NCI-H2227 treated with DMSO at 0.1 percent for 48 hours (cell line): Measurements from ENCODE around the gene UBXN2A.
"Not testable (repeated sequence)": the region's sequence is repeated elsewhere in the genome, so short reads cannot be mapped to it uniquely, and the experiment has no call there.

Source experiments
- DNase-seq: peaks from one replicate; lab custom pipeline; 2025; lab: John Stamatoyannopoulos, UW

The UBXN2A gene

DNA sequence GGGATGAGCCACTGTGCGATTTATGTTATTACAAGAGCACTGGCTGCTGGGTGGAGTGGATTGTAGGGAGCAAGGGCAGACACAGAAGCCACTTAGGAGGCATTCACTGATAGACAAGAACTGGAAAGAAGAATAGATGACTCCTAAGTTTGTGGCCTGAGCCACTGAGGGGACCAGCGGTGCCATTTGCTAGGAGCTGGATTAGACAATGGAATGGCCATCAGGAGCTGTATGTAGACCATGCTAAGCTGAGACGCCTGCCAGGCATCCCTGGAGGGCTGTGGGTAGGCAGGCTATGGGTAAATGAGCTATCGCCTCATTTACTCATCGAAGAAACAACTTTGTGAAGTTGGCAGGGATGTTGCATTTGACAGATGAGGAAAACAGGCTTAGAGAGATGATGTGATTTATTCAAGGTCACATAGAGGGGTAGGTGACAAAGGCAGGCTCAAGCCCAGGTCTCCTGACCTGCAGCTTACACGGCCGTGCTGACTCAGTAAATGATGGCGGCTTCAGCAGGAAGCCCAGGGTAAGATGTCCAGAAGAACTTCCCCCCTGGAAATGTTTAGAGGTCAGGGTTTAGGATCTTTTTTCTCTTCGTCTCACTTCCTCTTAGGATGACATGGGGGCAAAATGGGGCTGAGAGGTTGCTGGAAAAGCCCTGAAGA, 72.4 kb downstream of the UBXN2A start:
- DNase-seq, result no peak

- DNase-seq, result not testable (repeated sequence)
Observed at GRCh38 chr2:24014902-24015301, 74.6 kb downstream of the UBXN2A start.

GRCh38 chr2:24015562-24016375, 75.5 kb downstream of the UBXN2A start:
- DNase-seq, result no peak

DNA sequence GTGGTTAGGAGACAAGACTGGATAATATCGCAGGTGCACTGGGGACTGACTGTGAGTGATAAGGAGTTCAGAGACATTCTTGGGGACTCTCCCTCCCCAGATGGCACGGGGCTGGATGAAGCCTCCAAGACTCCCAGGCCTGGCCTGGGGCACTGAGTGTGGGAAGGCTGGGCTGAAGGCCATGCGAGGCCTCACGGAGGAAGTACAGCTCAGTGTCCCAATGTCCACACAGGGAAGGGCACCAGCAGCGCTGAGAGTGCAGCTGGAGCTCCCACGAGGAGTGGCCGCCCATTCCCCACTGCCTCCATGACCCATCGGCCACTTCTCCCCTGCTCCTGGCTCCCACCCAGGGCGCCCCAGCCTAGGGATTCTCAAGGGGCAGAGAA, 76.1 kb downstream of the UBXN2A start:
- no peak for DNase-seq

DNA sequence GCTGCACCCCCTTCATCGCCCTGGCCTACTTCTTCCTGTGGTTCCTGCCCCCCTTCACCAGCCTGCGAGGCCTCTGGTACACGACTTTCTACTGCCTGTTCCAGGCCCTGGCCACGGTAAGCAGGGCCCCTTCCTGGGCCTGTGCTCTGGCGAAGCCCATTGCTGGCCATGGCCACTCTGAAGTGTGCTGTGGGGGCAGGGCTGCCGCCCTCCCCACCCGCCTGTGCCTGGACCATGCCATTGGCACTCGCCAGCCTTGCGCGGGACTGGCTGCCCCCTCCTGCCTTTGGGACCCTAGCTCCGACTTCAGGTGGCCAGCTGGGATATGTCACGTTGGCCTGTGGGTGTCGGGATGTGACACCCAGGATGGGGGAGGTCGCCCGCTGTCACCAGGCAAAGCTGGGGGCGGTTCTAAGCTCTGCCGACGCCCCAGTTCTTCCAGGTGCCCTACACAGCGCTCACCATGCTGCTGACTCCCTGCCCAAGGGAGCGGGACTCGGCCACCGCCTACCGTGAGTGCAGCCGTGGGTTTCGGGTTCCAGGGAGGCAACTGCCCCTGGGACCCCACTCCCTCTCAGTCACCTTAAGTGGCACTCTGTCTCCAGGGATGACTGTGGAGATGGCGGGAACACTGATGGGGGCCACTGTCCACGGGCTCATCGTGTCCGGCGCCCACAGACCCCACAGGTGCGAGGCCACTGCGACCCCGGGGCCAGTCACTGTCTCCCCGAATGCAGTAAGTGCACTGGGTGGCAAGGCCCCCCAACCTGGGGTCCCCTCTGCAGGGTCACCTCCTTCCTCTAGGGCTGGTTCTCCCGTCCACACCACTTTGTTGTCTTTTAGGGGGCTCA, 76.8 kb downstream of the UBXN2A start:
- no peak for DNase-seq

- DNase-seq, result no peak
Observed at GRCh38 chr2:24017711-24018110, 77.4 kb downstream of the UBXN2A start.

GRCh38 chr2:24018241-24018640, 78.0 kb downstream of the UBXN2A start:
- DNase-seq, result no peak

GRCh38 chr2:24019729-24020128, 79.5 kb downstream of the UBXN2A start:
- DNase-seq, result no peak

DNA sequence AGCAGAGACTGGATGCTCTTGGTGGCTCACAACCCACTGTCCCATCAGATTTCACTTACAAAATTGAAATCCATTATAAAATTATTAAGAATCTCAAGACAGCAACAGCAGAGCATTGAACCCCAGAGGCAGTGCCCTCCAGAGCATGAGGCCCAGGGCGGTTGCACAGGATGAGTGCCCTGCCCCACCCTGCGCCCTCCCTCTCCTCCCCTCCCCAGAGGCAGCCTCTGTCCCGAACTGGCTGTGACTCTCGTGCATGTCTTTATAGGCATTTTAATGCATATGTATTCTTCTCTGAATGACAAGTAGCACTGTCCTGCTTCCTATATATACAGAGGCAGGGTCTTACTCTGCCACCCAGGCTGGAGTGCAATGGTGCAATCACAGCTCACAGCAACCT, 80.0 kb downstream of the UBXN2A start:
- no peak for DNase-seq

DNA sequence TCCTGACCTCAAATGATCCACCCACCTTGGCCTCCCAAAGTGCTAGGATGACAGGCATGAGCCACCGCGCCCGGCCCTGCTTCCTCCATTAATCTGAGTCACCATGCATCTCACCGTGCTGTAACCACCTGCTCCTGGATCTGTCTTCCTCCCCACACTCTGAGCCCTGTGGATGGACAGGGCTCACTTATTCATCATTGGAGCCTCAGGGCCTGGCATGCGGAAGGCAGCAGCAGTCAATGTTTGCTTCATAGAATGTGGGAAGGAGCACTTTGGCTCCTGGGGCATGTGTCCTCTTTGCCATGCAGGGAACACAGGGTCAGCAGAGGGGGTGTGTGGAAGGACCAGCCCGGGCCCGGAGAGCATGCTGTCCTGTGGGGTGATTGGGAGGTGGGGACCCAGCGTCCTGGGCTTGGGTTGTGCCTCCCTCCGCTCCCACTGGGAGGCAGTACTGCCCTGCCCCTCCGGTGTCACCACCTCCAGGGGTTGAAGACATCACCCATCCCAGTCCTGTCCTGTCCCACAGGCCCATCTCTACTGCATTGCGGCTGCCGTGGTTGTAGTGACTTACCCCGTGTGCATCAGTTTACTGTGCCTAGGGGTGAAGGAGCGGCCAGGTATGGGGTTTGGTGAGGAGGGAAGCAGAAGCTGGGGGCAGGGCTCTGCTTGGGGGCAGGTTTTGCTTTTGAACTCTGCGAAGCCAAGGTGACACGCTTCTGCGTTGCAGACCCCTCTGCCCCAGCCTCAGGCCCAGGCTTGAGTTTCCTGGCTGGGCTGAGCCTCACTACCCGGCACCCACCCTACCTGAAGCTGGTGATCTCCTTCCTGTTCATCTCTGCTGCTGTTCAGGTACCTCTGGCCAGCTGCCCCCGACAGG, 81.1 kb downstream of the UBXN2A start:
- no peak for DNase-seq

GRCh38 chr2:24022324-24022974, 82.2 kb downstream of the UBXN2A start:
- DNase-seq, result no peak

DNA sequence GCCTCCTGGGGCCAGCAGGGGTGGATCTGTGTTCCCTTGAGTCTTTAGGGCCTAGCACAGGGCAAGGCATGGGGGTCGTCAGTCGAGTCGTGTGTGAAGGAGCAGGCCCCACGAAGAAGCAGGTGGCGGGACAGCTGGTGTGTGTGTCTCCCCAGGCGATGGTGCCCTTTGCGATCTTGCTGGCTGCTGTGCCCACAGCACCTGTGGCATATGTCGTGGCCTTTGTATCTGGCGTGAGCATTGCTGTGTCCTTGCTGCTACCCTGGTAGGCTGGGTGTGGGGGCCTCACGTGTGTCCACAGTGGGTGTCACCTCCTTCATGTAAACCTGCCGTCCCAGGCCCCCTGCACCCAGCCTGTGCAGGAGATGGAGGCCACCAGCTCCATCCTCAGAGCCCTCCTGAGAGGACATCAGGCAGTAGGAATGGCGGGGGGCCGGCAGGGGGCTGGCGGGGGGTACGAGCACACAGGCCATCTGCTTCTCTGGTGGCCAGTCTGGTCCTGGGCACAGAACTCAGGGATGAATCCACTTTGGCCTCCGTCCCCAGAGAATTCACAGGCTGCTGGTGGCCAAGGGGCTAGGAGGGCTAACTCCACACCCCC, 82.8 kb downstream of the UBXN2A start:
- no peak for DNase-seq

- DNase-seq, result no peak
Observed at GRCh38 chr2:24024018-24024417, 83.8 kb downstream of the UBXN2A start.

DNA sequence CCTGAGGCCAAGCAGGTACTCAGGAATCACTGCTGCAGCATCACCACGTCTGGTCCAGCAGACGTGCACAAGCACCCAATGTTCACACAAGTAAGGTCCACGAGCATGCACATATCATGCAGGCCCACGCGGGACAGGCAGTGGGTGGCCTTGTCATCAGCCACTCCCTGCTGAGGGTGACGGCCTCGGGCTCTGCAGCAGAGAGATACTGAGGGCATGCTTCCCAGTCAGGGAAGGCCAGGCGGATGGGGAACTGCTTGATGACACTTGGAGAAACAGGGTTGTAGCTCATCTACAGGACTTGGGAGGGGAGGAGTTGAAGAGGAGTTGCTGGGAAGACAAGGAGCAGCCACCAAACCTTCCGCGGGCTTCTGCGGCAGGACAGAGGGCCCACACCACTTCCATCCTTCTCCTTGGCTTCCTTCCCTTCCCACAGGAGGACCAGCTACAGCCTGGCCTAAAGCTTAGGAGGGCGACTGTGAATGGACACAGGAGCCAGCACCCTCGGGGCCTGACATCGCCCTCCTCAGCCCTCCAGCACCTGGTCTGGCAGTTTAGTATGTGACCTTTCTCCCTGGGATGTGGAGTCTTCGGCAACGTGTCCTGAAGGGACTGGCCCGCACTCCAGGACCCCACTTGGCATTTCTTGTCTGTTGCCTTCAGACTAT, 84.9 kb downstream of the UBXN2A start:
- DNase-seq, result no peak

GRCh38 chr2:24026233-24026632, 86.0 kb downstream of the UBXN2A start:
- no peak for DNase-seq

DNA sequence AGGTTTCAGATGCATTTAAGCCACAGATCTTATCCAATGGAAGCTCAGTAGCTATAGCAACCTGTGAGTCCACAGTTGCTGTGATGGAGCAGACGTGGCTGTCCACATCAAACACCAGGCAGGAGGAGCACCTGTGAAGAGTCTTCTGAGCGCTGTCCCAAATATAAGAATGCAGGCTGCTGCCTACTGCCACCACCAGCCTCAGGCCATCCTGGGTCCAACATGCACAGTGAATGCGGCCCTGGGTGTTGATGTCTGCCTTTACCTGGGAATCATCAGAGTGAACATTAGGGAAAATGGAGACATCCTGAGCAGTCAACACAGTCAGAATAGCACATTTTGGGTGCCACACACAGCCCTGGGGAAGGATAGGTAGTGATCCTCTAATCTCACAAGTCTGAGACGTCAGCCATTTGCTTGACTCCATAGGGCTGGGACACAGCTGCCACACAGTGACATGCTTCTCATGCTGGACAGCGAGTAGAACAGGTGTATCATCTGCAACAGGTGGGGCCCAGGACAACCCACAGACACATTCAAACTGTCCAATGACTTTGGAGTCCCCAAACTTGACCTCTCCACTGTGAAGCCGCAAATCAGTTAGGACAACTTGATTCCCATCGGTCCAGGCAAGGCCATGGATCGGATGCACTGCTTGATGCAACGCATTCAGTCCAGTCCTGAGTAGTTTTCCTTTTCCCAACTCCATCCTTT, 98.7 kb downstream of the UBXN2A start:
- no peak for DNase-seq

DNA sequence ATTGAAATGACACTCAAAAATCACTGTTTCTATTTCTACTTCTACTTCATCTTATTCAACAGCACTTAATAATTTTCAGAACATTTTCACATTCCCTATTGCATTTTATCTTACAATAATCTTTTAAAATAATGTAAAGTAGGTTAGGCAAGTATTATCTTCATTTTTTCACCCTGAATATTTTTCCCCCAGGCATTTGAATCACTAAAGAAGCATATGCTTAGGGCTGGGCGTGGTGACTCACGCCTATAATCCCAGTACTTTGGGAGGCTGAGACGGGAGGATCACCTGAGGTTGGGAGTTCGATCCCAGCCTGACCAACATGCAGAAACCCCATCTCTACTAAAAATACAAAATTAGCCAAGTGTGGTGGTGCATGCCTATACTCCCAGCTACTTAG, 100.2 kb downstream of the UBXN2A start:
- DNase-seq, result no peak

DNA sequence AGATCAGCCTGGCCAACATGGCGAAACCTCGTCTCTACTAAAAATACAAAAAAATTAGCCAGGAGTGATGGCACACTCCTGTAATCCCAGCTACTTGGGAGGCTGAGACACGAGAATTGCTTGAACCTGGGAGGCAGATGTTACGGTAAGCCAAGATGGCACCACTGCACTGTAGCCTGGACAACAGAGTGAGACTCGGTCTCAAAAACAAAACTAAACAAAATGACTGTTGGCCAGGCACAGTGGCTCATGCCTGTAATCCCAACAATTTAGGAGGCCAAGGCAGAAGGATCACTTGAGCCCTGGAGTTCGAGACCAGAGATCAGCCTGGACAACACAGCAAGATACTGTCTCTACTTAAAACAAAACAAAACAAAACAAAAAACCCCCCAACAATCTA, 102.9 kb downstream of the UBXN2A start:
- DNase-seq, result not testable (repeated sequence)
